Measurements from ENCODE around the gene ELF1.

ELF1 gene

GRCh38 chr13:41019011-41019487 lies at the start of gene ELF1:
TSS of gene ELF1 (minus strand) at chr13:41019316. CDS start at chr13:40982054, 37,262 bp downstream.
- DNase-seq (ENCODE audit: low read depth in 3 of 3), result peak; percentile 34 to 42 (median 40)

- DNase-seq (ENCODE audit: low read depth in 3 of 3), result no peak
Observed at GRCh38 chr13:41065078-41065477, 46.0 kb upstream of the ELF1 start.

GRCh38 chr13:41064493-41064892 lies 45.4 kb upstream of the ELF1 start:
- no peak for DNase-seq (ENCODE audit: low read depth in 3 of 3)

GRCh38 chr13:41061914-41062837 lies 43.1 kb upstream of the ELF1 start:
- DNase-seq (ENCODE audit: low read depth in 3 of 3), result no peak

- DNase-seq (ENCODE audit: low read depth in 3 of 3), result peak; percentile 83 to 87 (median 83)
Observed at GRCh38 chr13:41061075-41061913, 42.2 kb upstream of the ELF1 start, which contains the start of gene WBP4. TSS of gene WBP4 (plus strand) at chr13:41061509. CDS start at chr13:41061674, 165 bp downstream.

- peak; percentile 72 to 85 (median 77) for DNase-seq (ENCODE audit: low read depth in 3 of 3)
Observed at GRCh38 chr13:41060724-41061074, 41.6 kb upstream of the ELF1 start.

- DNase-seq (ENCODE audit: low read depth in 3 of 3), result peak; percentile 57 to 81 (median 62)
Observed at GRCh38 chr13:41060082-41060723, 41.1 kb upstream of the ELF1 start.

GRCh38 chr13:41059456-41060081 lies 40.5 kb upstream of the ELF1 start:
- DNase-seq (ENCODE audit: low read depth in 3 of 3), result no peak

- DNase-seq (ENCODE audit: low read depth in 3 of 3), result no peak
Observed at GRCh38 chr13:41058295-41059070, 39.4 kb upstream of the ELF1 start.

GRCh38 chr13:41056826-41057711 lies 38.0 kb upstream of the ELF1 start:
- DNase-seq (ENCODE audit: low read depth in 3 of 3), result no peak

GRCh38 chr13:41056194-41056593 lies 37.1 kb upstream of the ELF1 start:
- DNase-seq (ENCODE audit: low read depth in 3 of 3), result no peak

- no peak for DNase-seq (ENCODE audit: low read depth in 3 of 3)
Observed at GRCh38 chr13:41054919-41055619, 36.0 kb upstream of the ELF1 start.

- DNase-seq (ENCODE audit: low read depth in 3 of 3), result peak in 1 of 3 experiments; percentile 39
Observed at GRCh38 chr13:41054212-41054877, 35.2 kb upstream of the ELF1 start.

- no peak for DNase-seq (ENCODE audit: low read depth in 3 of 3)
Observed at GRCh38 chr13:41053384-41053826, 34.3 kb upstream of the ELF1 start.

GRCh38 chr13:41052441-41052840 lies 33.3 kb upstream of the ELF1 start:
- DNase-seq (ENCODE audit: low read depth in 3 of 3), result no peak

GRCh38 chr13:41049480-41050440 lies 30.6 kb upstream of the ELF1 start:
- no peak for DNase-seq (ENCODE audit: low read depth in 3 of 3)

- no peak for DNase-seq (ENCODE audit: low read depth in 3 of 3)
Observed at GRCh38 chr13:41048640-41049039, 29.5 kb upstream of the ELF1 start.
